GM12873 (cell line): Measurements from ENCODE around the gene GINS2.

Source experiments
- CTCF ChIP-seq: IDR thresholded peaks from 2 replicates; pipeline ENCODE4 v1.5.1; 2012; ENCODE audit warnings: low read depth, mild to moderate bottlenecking, moderate library complexity, low read length, control low read depth; ENCODE audit not compliant: insufficient read depth; ENCODE audit errors: missing control alignments

Gene GINS2

GRCh38 chr16:85634747-85635544 is 53.8 kb downstream of the GINS2 start:
- TF ChIP-seq CTCF = peak; percentile 4

- TF ChIP-seq CTCF = no peak
Measured at GRCh38 chr16:85633888-85634287, 54.9 kb downstream of the GINS2 start.

- TF ChIP-seq CTCF = no peak
Measured at GRCh38 chr16:85633438-85633743, 55.4 kb downstream of the GINS2 start.

- TF ChIP-seq CTCF = no peak
Measured at GRCh38 chr16:85632709-85633437, 55.9 kb downstream of the GINS2 start.

- TF ChIP-seq CTCF = peak; percentile 14
Measured at GRCh38 chr16:85631802-85632393, 56.9 kb downstream of the GINS2 start.

- TF ChIP-seq CTCF = no peak
Measured at GRCh38 chr16:85631230-85631629, 57.5 kb downstream of the GINS2 start.

GRCh38 chr16:85629853-85630252 is 58.9 kb downstream of the GINS2 start:
- no peak for TF ChIP-seq CTCF
